Uterus (tissue), 4 donors: ENCODE measurements around the gene YTHDC2. TPM values are rescaled to one million over a fixed set of nuclear protein-coding genes. Genes with fewer than 3 reads are reported as not detected.

Experiments used
- DNase-seq, 2 donors: peaks; one replicate each; pipeline ENCODE4 v3.0.0-alpha.2; 2019 to 2020
- H3K27ac ChIP-seq, 2 donors: fragments of 200-600 bp; sonication (generic); 1 replicate in 1 of 2; 2 replicates in 1 of 2; pipeline ENCODE4 v1.5.1; 2016 to 2018
- H3K27me3 ChIP-seq, 2 donors: fragments of 200-600 bp; sonication (generic); one replicate each; pipeline ENCODE4 v1.5.1; 2018 to 2019; ENCODE audit warnings: control low read depth in 1 of 2
- H3K36me3 ChIP-seq, 2 donors: fragments of 200-600 bp; sonication (generic); one replicate each; pipeline ENCODE4 v1.5.1; 2019; ENCODE audit warnings: control low read depth in 1 of 2
- H3K4me1 ChIP-seq, 2 donors: fragments of 200-600 bp; sonication (generic); one replicate each; pipeline ENCODE4 v1.5.1; 2018 to 2019; ENCODE audit warnings: control low read depth in 1 of 2
- H3K4me3 ChIP-seq, 2 donors: fragments of 200-600 bp; sonication (generic); 1 replicate in 1 of 2; 2 replicates in 1 of 2; pipeline ENCODE4 v1.5.1; 2018 to 2019; ENCODE audit warnings: mild to moderate bottlenecking in 1 of 2
- H3K9me3 ChIP-seq, 2 donors: fragments of 200-600 bp; sonication (generic); one replicate each; pipeline ENCODE4 v1.5.1; 2019; ENCODE audit warnings: control low read depth in 1 of 2
- POLR2A ChIP-seq, 2 donors: fragments of 450-650 bp; IDR thresholded peaks; one replicate each; pipeline ENCODE4 v1.6.1; 2016; ENCODE audit warnings: antibody characterized with exemption in 2 of 2, mild to moderate bottlenecking in 1 of 2, moderate library complexity in 1 of 2
- intact Hi-C: fragments of 100-400 bp; cut with DNase I; formaldehyde crosslinking; loops from one replicate; pipeline ENCODE4 v1.15.1; 2023; ENCODE audit warnings: low total_unique reads
- total RNA-seq, 4 donors: library from RNA; depleted of rRNA in 3 of 4; stranded (reverse); fragments of >200 nt in 3 of 4; gene quantifications; one replicate each; pipeline versions ENCODE4 v1.1.0 to v1.2.4, GENCODE V29; 2014 to 2023
- TF ChIP-seq, protein P1 (sequence below), 4 experiments: fragments of 200-600 bp in 2 of 4; fragments of 450-650 bp in 2 of 4; sonication (generic) in 2 of 4; IDR thresholded peaks; one replicate each; pipeline ENCODE4 v1.5.1; 2016 to 2019; ENCODE audit warnings: antibody characterized with exemption in 4 of 4, mild to moderate bottlenecking in 2 of 4, moderate library complexity in 1 of 4
- donor health status: DM: yes; HTN: yes; CAD: no.

The YTHDC2 gene
- total RNA-seq, 4 donors from 2014 or later: 22.3 to 66.1 (median 31.8) TPM

DNA sequence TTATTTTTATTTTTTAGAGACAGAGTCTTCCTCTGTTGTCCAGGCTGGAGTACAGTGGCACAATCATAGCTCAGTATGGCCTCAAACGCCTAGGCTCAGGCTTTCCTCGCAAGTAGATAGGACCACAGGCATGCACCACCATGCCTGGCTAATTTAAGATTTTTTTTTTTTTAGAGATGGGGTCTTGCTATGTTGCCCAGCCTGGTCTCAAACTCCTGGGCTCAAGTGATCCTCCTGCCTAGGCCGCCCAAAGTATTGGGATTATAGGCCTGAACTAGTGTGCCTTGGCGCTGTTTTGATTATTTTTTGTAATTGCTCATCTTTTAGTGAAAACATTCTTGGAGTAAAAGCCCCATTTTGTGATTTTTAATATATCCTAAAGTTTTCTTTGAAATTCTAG is 5.4 kb downstream of the YTHDC2 start:
- H3K4me1 ChIP-seq: no peaks in the 10 kb centered on the region
- H3K27ac ChIP-seq: no peak overlapping the region
- H3K9me3 ChIP-seq: no peaks in the 10 kb centered on the region
- H3K36me3 ChIP-seq: no peaks in the 10 kb centered on the region
- TF ChIP-seq, protein P1, sequence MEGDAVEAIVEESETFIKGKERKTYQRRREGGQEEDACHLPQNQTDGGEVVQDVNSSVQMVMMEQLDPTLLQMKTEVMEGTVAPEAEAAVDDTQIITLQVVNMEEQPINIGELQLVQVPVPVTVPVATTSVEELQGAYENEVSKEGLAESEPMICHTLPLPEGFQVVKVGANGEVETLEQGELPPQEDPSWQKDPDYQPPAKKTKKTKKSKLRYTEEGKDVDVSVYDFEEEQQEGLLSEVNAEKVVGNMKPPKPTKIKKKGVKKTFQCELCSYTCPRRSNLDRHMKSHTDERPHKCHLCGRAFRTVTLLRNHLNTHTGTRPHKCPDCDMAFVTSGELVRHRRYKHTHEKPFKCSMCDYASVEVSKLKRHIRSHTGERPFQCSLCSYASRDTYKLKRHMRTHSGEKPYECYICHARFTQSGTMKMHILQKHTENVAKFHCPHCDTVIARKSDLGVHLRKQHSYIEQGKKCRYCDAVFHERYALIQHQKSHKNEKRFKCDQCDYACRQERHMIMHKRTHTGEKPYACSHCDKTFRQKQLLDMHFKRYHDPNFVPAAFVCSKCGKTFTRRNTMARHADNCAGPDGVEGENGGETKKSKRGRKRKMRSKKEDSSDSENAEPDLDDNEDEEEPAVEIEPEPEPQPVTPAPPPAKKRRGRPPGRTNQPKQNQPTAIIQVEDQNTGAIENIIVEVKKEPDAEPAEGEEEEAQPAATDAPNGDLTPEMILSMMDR (IDR thresholded peaks at IDR 0.05): no peak
- TF ChIP-seq POLR2A (IDR thresholded peaks at IDR 0.05): no peak
- intact Hi-C loops: no loop called here
- no peaks in the 10 kb centered on the region for H3K27me3 ChIP-seq
- no peak overlapping the region for H3K4me3 ChIP-seq
- DNase-seq: no peak

DNA sequence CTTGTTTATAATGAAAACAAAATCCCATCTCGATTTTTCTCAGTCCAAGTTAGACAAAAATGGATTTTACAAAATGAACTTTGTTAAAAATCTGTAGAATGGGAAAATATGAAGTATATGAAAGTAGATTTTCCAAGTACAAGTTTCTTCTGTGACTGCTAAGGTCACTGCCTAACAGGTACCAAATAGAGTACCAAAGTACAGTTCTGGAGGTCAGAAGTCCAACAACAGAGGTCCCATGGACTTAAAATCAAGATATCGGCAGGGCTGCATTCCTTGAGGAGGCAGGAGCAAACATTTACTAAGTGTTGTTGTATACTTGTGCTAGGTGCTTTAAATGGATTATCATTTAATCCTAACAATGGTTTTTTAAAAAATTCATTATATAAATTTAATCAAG is 5.9 kb downstream of the YTHDC2 start:
- H3K27ac ChIP-seq: no peak overlapping the region
- H3K36me3 ChIP-seq: no peaks in the 10 kb centered on the region
- no peak overlapping the region for H3K4me3 ChIP-seq
- no peak for TF ChIP-seq POLR2A (IDR thresholded peaks at IDR 0.05)
- TF ChIP-seq, protein P1 (IDR thresholded peaks at IDR 0.05): no peak
- no peaks in the 10 kb centered on the region for H3K4me1 ChIP-seq
- no peak for DNase-seq
- intact Hi-C loops: no loop called here
- H3K27me3 ChIP-seq: no peaks in the 10 kb centered on the region
- no peaks in the 10 kb centered on the region for H3K9me3 ChIP-seq

DNA sequence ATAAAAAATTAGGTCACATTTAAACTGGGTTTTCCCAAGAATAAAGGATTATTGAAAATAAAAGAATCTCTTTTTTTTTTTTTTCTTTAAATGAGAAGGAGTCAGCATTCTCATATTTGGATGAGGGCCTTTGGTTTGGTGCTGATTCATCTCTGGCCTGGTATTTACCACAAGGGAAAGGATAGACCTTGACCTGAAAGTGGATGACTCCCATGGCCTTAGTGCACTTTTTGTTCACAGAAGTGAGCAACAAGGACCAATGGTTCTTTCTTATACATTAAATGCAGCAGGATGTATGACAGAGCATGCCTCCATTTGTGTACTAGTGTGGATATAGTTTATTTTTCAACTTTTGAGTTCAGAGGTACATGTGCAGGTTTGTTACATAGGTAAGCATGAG is 6.9 kb downstream of the YTHDC2 start:
- Histone ChIP-seq H3K9me3 (no peaks in the 10 kb centered on the region), H3K27me3 (no peaks in the 10 kb centered on the region), H3K4me1 (no peaks in the 10 kb centered on the region), H3K36me3 (no peaks in the 10 kb centered on the region), H3K4me3 (no peak overlapping the region), H3K27ac (no peak overlapping the region)
- TF ChIP-seq POLR2A (IDR thresholded peaks at IDR 0.05): no peak
- TF ChIP-seq, protein P1 (IDR thresholded peaks at IDR 0.05): no peak
- no peak for DNase-seq
- intact Hi-C loops: no loop called here

DNA sequence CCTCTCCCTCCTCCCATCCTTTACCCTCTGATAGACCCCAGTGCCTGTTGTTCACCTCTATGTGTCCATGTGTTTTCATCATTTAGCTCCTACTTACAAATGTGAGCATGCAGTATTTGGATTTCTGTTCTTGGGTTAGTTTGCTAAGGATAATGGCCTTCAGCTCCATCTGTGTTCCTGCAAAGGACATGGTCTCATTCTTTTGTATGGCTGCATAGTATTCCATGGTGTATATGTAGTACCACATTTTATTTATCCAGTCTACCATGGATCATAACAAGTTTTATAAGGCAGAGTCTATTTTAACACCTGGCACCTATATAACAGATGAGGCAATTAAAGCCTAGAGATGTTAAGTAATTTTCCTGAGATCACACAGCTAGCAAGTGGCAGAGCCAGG is 7.4 kb downstream of the YTHDC2 start:
- Histone ChIP-seq H3K36me3 (no peaks in the 10 kb centered on the region), H3K27me3 (no peaks in the 10 kb centered on the region), H3K4me1 (no peaks in the 10 kb centered on the region), H3K9me3 (no peaks in the 10 kb centered on the region), H3K27ac (no peak overlapping the region), H3K4me3 (no peak overlapping the region)
- no peak for DNase-seq
- TF ChIP-seq, protein P1 (IDR thresholded peaks at IDR 0.05): no peak
- TF ChIP-seq POLR2A (IDR thresholded peaks at IDR 0.05): no peak
- intact Hi-C loops: no loop called here

DNA sequence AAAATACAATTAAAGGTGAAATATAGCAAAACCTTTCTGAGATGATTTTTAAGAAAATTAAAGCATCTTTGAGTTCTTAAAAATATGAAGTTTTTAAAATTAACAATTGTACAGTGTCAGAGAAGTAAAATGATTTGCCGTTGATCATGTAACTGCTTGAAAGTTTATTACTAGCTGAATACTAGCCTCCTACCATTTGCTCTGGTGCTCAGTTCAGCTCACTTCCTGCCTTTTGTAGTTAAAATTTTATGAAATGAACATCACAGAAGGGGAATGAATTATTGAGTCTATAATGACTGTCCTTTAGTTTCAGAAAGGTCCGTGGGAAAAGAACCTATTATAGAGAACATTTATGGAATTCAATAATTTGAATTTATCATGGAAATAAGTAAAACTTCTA is 9.7 kb downstream of the YTHDC2 start:
- no peak for DNase-seq
- H3K36me3 ChIP-seq: no peaks in the 10 kb centered on the region
- intact Hi-C loops: no loop called here
- H3K9me3 ChIP-seq: no peaks in the 10 kb centered on the region
- H3K27ac ChIP-seq: no peak overlapping the region
- H3K4me3 ChIP-seq: no peak overlapping the region
- H3K4me1 ChIP-seq: no peaks in the 10 kb centered on the region
- no peaks in the 10 kb centered on the region for H3K27me3 ChIP-seq
- no peak for TF ChIP-seq POLR2A (IDR thresholded peaks at IDR 0.05)
- TF ChIP-seq, protein P1 (IDR thresholded peaks at IDR 0.05): no peak
